Stimulated activated effector memory CD8-positive, alpha-beta T cell treated with anti-CD3 and anti-CD28 coated beads, Interleukin-12 subunit alpha, Interleukin-12 subunit beta, amount 100 ng/mL, for 72 hours (primary cell): ENCODE measurements around the gene MACROD2.
"Not testable (repeated sequence)": the region's sequence is repeated elsewhere in the genome, so short reads cannot be mapped to it uniquely, and the experiment has no call there.

Experiments used
- ATAC-seq: fragments of 150-1000 bp; cut with Tn5 transposase; 2 replicates; pipeline ENCODE4 v1.10.0; 2021
- DNase-seq, 2 donors: peaks; one replicate each; pipeline ENCODE4 v3.0.0; 2021 to 2022; ENCODE audit warnings: low spot score in 2 of 2
- H3K27ac Mint-ChIP-seq: one replicate; pipeline ENCODE4 v1.8.0; 2022; ENCODE audit warnings: mild to moderate bottlenecking, mixed read lengths
- H3K36me3 Mint-ChIP-seq: one replicate; pipeline ENCODE4 v1.8.0; 2022; ENCODE audit warnings: mild to moderate bottlenecking, mixed read lengths
- H3K4me1 Mint-ChIP-seq: one replicate; pipeline ENCODE4 v1.8.0; 2022; ENCODE audit warnings: mixed read lengths
- H3K4me3 Mint-ChIP-seq: one replicate; pipeline ENCODE4 v1.8.0; 2022; ENCODE audit warnings: mild to moderate bottlenecking, mixed read lengths
- H3K9me3 Mint-ChIP-seq: one replicate; pipeline ENCODE4 v1.8.0; 2022; ENCODE audit warnings: mixed read lengths

MACROD2 gene

DNA sequence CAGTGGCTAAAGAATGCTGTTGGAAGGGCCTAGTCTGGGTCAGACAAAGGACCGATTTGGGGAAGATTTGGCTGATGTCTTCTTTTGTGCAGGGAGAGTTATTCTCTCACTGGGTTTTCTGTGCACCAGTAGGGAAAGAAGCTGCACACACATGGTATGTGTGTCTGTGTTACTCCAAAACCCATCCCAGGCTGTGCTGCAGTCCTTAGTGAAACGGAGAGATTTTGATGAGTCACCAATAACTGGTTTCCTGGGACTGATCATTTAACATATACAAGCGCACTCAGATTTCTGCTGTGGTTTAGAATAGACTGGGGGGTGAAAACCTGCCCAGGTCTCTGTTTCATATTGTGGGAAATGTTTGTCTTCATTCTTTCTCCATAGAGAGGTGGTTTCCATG is 1528.1 kb downstream of the MACROD2 start:
- ATAC-seq (no peak), DNase-seq (no peak)
- Mint-ChIP-seq H3K27ac (no peak overlapping the region), H3K36me3 (no peaks in the 10 kb centered on the region), H3K4me3 (no peak overlapping the region), H3K9me3 (peaks cover 20% of the 10 kb centered on the region), H3K4me1 (no peaks in the 10 kb centered on the region)

DNA sequence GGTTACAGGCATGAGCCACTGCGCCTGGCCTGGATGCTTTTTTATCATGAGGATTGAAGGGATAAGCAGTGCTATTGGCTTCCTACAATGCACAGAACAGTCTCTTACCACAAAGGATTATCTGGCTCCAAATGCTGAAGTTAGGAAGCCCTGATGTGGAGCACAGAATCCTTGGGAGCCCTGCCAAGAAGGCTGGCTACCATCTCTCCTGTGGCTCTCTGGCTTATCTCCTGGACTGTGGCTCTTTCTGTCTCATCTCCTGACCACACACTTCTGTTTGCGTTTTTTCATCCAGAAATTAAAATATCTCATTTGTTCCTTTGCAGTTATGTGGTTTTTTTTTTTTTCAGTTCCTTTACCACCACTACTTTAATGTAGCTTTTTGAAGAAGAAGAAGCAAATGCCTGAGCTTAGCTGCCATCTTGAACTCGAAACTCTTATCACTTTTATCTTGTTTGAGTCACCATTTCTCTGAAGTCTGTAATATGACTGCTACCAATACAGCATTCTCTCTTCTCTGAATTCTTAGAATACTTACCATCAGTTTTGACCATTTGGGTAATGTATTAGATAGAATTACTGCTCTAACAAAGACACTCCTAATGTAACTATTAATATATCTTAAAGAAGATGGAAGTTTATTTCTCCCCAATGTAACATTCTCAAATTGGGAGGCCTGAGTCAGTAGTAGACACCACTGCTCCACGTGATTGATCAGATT is 1533.2 kb downstream of the MACROD2 start:
- peaks cover 14% of the 10 kb centered on the region for H3K9me3 Mint-ChIP-seq
- ATAC-seq (no peak), DNase-seq (no peak)
- no peak overlapping the region for H3K4me3 Mint-ChIP-seq
- no peak overlapping the region for H3K27ac Mint-ChIP-seq
- H3K4me1 Mint-ChIP-seq, result no peaks in the 10 kb centered on the region
- H3K36me3 Mint-ChIP-seq, result no peaks in the 10 kb centered on the region

DNA sequence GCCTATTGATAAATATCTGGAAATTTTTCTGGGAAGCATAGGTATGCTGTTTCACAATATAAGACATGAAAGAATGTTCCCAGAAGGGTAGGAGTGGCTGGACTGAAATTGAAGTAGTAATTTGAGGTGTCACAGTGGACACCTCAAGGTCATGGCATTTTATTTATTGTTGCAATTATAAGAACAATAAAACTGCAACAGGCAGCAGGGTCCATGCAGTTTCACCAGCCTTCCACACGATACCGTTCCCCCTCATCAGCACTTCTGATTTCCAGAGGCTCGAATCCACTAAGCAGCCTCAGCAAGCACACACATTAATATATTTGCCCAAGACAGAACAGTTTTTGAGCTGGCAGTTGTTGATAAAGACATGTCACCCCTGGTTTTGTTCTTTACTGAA is 1540.5 kb downstream of the MACROD2 start:
- Mint-ChIP-seq H3K4me3 (no peak overlapping the region), H3K36me3 (no peaks in the 10 kb centered on the region), H3K4me1 (no peaks in the 10 kb centered on the region), H3K9me3 (peaks cover 12% of the 10 kb centered on the region), H3K27ac (no peak overlapping the region)
- no peak for ATAC-seq
- DNase-seq, result no peak

DNA sequence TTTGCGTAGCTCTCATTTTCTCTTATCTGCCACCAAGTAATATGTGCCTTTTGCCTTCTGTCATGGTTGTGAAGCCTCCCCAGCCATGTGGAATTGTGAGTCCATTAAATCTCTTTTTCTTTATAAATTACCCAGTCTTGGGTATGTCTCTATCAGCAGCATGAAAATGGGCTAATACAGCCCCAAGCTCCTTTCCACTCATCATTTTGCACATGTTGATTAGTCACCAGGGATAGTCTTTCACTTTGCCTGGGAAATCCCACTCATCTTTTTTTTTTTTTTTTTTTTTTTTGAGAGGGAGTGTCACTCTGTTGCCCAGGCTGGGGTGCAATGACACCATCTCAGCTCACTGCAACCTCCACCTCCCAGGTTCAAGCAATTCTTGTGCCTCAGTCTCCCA is 1541.9 kb downstream of the MACROD2 start:
- H3K27ac Mint-ChIP-seq, H3K4me3 Mint-ChIP-seq, ATAC-seq, H3K4me1 Mint-ChIP-seq, H3K36me3 Mint-ChIP-seq, DNase-seq: not testable (repeated sequence)
- H3K9me3 Mint-ChIP-seq, result peaks cover 14% of the 10 kb centered on the region

DNA sequence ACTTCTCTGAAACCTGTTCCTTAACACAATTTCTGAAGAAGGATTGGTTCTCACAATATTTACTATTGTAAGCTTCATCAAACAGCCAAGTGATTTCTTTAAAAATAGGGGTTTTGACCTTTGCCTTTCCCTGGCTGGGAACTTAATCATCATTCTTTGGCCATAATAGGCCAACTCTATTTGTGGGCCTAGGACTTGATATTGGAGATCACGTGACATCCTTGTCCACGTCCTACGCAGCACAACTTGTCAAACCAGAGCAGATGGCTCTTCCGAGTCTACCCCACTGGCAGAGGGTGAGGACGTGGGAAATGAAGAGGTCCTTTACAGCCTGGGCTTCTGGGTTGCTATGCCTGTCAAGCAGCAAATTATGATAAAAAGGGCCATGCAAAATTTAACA is 1547.3 kb downstream of the MACROD2 start:
- H3K4me1 Mint-ChIP-seq, result no peaks in the 10 kb centered on the region
- peaks cover 23% of the 10 kb centered on the region for H3K9me3 Mint-ChIP-seq
- H3K27ac Mint-ChIP-seq, result no peak overlapping the region
- ATAC-seq (no peak), DNase-seq (no peak)
- H3K4me3 Mint-ChIP-seq, result no peak overlapping the region
- H3K36me3 Mint-ChIP-seq, result no peaks in the 10 kb centered on the region

DNA sequence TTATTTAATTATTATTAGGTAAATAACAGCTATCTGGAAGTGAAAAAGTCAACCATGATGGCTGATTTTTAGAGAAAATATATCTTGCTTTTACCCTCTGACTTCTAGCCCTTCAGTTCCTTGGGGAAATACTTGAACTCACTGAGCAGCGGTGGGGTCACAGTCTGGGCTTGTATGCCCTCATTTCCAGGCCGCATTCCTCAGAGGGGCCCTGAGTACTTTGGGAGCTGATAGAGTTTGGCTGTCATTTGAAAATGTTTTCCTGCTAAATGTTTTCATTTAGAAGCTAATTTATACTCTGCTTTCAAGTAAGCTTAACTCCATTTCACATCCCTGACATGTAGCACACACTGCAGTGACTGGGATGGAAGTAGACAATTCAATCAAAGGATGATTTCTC is 1549.4 kb downstream of the MACROD2 start:
- Mint-ChIP-seq H3K36me3 (no peaks in the 10 kb centered on the region), H3K4me3 (no peak overlapping the region), H3K27ac (no peak overlapping the region), H3K9me3 (peaks cover 25% of the 10 kb centered on the region), H3K4me1 (no peaks in the 10 kb centered on the region)
- DNase-seq, result no peak
- no peak for ATAC-seq

DNA sequence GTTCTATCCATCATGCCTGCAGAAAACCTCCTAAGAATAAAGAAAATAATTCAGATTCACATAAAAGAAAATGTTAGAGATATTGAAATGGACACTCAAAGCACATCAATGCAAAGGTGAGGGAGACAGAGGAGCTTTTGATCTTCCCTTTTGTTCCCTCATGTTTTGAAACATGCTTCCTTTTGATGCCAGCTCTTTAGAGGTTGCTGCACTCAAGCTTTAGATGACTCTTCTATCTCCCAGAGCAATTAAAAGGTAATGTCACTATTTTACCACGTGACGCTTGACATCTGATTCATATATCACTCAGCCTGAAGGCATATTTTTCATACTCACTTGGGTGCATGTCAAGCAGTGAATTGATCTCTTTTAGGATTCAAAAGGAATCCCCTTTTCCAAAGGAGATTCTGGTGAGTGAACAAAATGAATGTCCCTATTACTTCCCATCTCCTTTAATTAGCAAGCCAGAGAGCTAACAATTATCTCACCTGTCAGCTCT is 1551.3 kb downstream of the MACROD2 start:
- H3K27ac Mint-ChIP-seq, result no peak overlapping the region
- H3K9me3 Mint-ChIP-seq, result peaks cover 20% of the 10 kb centered on the region
- ATAC-seq (no peak), DNase-seq (no peak)
- H3K4me1 Mint-ChIP-seq, result no peaks in the 10 kb centered on the region
- no peaks in the 10 kb centered on the region for H3K36me3 Mint-ChIP-seq
- H3K4me3 Mint-ChIP-seq, result no peak overlapping the region

DNA sequence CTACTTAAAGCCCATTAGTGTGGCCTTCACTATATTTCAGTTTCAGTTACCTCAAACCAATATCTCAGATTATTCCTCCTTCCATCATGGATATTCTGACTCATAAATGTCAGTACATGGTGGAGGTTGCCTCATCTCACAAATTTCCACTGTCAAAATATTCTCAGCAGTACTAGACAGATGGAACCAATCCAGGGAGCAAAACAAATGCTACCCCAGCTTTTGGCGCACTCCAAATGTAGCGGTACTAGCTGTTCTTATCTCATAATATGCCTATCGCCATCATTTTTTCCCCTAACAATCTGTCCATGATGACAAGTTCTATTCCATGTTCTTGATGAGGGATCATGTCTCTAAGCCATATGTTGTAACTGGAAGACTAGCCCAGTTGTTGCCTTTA is 1551.8 kb downstream of the MACROD2 start:
- peaks cover 18% of the 10 kb centered on the region for H3K9me3 Mint-ChIP-seq
- no peaks in the 10 kb centered on the region for H3K36me3 Mint-ChIP-seq
- ATAC-seq, result no peak
- DNase-seq, result no peak
- no peak overlapping the region for H3K27ac Mint-ChIP-seq
- H3K4me3 Mint-ChIP-seq, result no peak overlapping the region
- H3K4me1 Mint-ChIP-seq, result no peaks in the 10 kb centered on the region

DNA sequence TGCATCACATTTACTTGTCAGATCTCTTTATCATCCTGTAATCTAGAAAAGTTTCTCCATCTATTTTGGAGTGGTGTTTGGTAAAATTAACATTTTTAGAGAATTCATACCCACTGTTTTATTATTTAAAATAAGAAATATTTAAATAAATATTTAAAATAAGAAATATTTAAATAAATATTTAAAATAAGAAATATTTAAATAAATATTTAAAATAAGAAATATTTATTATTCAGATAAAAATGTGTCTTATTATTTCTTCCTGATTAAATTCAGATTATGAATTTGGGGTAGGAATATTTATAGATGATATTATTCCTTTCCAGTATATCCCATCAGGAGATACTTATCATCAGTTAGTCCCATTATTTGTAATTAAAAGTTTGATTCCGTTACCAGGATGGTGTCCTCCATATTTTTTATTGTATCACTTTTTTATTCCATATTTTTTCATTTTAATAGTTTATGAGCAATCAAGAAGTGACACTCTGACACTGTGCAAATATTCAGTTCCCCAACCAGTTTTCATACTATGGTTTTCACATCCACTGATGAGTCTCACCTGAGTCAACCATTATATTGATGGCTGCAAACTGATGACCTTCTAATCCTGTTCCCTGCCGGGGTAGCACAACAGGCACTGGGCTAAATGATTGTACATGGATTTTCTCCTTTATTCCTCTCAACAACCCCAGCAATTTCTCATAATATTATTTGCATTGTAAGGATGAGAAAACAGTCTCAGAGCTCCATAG is 1555.0 kb downstream of the MACROD2 start:
- no peak overlapping the region for H3K4me3 Mint-ChIP-seq
- no peaks in the 10 kb centered on the region for H3K36me3 Mint-ChIP-seq
- peaks cover 29% of the 10 kb centered on the region for H3K9me3 Mint-ChIP-seq
- H3K4me1 Mint-ChIP-seq, result no peaks in the 10 kb centered on the region
- DNase-seq (no peak), ATAC-seq (no peak)
- H3K27ac Mint-ChIP-seq, result no peak overlapping the region

DNA sequence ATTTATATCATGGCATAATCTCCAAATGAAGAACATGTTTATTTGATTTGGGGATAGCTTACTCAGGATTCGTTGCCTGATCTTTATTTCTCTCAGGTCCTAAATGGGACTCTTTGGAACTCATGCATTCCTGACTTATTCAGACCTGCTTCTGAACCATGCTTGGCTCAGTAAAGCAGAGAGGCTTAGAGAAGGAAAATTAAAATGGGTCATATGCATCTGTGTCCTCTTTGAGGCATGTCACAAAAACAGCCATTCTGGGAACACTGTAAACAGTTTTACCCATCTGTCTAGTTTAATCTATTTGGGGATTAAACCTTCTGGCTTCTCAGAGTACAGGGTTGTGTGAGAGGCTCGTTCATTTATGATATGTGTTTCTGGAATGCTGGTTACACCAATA is 1560.6 kb downstream of the MACROD2 start:
- ATAC-seq, result no peak

DNA sequence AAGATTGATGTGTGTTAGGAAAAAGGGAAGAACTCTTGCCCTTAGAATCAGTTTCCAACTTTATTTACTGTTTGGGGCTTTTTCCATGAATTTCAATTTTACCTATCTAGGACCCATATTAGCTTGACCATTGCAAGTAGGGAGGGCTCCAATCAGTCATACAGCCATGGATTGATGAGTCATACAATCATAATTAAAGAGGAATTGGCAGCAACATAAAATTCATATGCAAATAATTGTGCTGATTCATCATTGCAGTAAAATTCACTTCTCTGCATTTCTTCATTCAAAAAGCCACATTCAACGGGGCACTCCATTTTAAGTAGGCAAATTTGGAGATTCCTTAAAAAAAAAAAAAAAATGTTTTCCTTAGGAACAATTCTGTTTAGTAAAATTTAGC is 1561.6 kb downstream of the MACROD2 start:
- no peaks in the 10 kb centered on the region for H3K4me1 Mint-ChIP-seq
- peaks cover 16% of the 10 kb centered on the region for H3K9me3 Mint-ChIP-seq
- no peaks in the 10 kb centered on the region for H3K36me3 Mint-ChIP-seq
- H3K27ac Mint-ChIP-seq, result no peak overlapping the region
- H3K4me3 Mint-ChIP-seq, result no peak overlapping the region
- no peak for DNase-seq
- no peak for ATAC-seq

More for the DNA sequence above, 1560.6 kb downstream of the MACROD2 start:
- Mint-ChIP-seq H3K9me3 (peaks cover 14% of the 10 kb centered on the region), H3K4me3 (no peak overlapping the region), H3K27ac (no peak overlapping the region), H3K36me3 (no peaks in the 10 kb centered on the region), H3K4me1 (no peaks in the 10 kb centered on the region)
- no peak for DNase-seq

DNA sequence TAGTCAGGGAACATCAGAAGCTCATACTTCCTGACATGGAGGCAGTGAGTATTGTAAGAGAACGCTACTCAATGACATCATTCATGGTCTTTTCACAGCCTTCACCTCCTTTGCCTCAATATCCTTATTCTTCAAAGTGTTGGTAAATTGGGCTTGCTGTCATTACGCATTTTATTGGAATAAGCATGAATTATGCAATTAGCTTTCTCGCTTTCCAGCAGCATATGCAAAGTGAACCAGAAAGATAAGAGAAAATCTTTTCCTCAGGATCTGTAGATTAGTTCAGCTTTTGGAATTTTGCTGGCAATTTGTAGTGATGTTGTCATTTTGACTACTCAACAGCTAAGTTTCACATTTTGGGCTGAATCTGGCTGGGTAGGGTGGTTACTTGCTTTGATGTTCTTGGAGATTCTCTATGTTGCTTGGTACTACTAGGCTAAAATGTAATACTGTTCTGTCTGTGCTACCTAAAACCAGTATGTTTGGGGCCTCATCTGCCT is 1565.8 kb downstream of the MACROD2 start:
- H3K36me3 Mint-ChIP-seq, result no peaks in the 10 kb centered on the region

DNA sequence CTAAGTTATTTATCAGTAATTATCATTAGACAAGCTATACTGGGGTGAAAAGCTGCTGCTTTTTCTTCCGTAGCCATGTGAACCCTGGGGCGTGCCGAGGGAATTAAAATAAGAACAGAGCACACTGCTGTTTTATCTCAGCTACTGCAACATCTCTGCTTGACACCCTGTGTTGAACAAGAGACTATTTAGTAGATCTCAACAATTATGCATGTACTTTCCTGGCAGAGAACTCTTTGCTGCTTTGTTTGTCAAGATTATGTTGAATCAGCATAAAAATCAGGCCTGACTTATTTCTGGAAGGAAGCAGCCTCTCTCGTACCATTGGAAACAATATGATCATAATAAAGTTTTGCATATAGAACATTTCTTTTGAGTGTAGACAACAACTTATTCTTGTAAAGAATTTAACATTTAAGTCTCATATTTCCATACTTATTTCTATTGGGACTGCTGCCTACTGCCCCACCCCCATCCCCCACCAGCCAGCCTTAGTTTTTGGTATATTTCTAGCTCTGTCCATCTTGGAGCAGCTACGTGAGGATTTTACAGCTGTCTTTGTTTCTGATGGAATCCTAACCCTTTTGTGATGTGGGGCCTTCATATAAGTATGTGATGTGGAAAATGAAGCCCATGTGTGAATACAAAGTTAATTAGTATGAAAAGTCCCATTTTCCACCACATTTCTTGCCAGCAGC is 1566.5 kb downstream of the MACROD2 start:
- Mint-ChIP-seq H3K4me3 (no peak overlapping the region), H3K9me3 (peaks cover 9% of the 10 kb centered on the region), H3K4me1 (no peaks in the 10 kb centered on the region), H3K27ac (no peak overlapping the region), H3K36me3 (no peaks in the 10 kb centered on the region)
- ATAC-seq (no peak), DNase-seq (no peak)

More for the DNA sequence above, 1565.8 kb downstream of the MACROD2 start:
- Mint-ChIP-seq H3K9me3 (peaks cover 6% of the 10 kb centered on the region), H3K27ac (no peak overlapping the region), H3K4me1 (no peaks in the 10 kb centered on the region), H3K4me3 (no peak overlapping the region)
- ATAC-seq (no peak), DNase-seq (no peak)

DNA sequence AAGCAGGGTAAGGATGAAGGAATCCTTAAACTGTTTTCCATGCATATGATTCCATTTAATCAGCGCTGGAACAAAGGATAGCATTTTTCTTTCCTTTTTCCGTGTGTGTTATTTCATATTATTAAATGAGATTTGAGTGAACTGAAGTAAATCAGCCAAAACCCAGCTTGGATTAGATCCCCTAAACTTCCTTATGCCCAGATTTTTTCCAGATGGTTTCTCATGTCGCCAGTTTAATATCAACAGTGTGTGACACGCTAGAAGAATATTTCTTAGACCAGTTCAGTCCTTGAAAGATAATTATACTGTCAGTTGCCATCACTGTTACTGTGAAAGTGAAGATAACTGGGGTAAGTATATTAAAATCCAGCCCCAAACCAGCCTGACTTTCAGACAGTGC is 1568.5 kb downstream of the MACROD2 start:
- DNase-seq (no peak), ATAC-seq (no peak)
- Mint-ChIP-seq H3K27ac (no peak overlapping the region), H3K4me1 (no peaks in the 10 kb centered on the region), H3K9me3 (peaks cover 9% of the 10 kb centered on the region), H3K36me3 (no peaks in the 10 kb centered on the region), H3K4me3 (no peak overlapping the region)

DNA sequence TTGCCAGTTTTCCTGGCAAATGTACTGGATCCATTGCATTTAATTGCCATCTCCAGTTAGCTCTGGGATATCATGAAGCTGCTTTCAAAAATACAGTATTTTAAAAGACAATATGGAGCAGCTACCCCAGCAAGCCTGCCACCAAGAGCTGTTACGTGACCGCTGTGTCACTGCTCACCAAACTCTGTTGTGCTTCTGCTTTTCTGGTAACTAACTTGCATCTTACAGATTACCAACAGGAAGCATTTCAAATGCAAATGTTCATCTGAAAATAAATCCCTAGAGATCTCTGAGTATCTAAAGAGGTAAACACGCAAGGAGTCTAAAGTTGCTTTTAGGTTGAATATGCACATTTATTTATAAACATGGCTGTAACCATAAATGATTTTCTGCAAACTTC is 1569.7 kb downstream of the MACROD2 start:
- no peak for ATAC-seq
- Mint-ChIP-seq H3K4me3 (no peak overlapping the region), H3K27ac (no peak overlapping the region)

More for the DNA sequence above, 1569.7 kb downstream of the MACROD2 start:
- Mint-ChIP-seq H3K36me3 (no peaks in the 10 kb centered on the region), H3K9me3 (peaks cover 6% of the 10 kb centered on the region), H3K4me1 (no peaks in the 10 kb centered on the region)
- no peak for DNase-seq
